Stimulated activated CD4-positive, alpha-beta T cell treated with anti-CD3 and anti-CD28 coated beads, Interleukin-1b, Interleukin-23, amount 100 ng/mL, for 1 hour (primary cell): ENCODE data around the gene BAZ2B.

ENCODE experiments used
- DNase-seq, 2 donors: peaks; one replicate each; pipeline ENCODE4 v3.0.0-alpha.2; 2020; ENCODE audit warnings: low read depth in 2 of 2

Gene BAZ2B

DNA sequence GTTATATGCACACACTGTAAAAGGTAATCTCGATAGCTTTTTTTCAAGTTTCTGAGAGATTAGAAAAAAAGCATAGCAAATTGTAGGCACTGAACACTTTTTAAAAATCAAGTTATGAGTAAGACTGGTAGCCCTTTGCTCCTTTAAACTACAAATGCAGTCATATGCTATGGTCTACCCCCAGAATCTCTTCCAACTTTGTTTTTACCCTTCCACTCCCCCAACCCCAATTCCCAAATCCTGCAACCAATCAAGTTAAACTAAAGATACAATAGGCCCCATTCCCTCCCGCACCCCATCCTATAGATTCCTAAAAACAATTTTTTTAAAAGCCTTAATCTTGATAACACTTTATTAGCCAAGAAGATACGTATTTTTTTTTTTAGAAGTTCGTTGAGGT, 752 bp upstream of the BAZ2B start:
- no peak for DNase-seq

DNA sequence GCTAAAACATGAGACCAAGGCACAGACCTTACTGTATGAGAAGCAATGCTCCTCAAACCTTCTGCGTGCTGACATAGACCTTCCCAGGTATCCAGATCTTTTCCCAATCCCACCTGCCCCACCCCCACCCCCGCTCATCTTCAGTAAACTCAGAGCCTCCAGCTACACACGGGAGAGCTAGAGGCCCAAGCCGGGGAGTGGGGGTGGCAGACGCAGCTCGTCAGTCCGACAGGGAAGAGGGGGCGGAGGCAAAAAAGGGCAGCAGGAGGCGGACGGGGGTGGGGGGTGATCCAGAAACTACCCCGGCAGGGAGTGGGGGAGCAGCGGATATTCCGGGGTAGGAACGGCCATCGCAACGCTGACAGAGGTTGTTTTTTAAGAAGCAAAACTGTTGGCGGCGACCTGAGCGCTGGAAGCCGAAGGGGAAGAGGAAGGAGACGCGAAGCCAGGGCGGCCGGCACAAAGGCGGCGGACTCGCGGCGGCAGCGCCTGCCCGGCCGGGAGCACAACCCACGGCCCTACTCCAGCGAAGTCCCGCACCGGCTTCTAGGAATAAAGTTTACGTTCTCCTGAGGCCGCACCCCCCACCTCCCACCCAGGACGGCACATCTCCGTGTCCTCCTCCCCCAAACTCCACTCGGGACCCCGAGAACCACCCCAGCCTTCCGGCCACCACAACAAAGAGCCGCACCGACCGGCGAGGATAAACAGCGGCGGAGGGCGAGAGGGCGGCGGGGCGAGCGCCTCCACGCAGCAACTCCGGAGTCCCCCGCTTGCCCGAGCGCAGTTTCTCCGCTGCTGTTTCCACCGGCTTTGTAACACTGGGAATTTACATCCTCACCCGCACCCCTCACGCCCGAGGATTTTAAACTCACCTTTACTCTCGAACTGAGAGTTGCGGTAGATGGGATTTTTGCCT, 722 bp downstream of the BAZ2B start:
- peak in 1 of 2 donors; percentile 7 for DNase-seq

DNA sequence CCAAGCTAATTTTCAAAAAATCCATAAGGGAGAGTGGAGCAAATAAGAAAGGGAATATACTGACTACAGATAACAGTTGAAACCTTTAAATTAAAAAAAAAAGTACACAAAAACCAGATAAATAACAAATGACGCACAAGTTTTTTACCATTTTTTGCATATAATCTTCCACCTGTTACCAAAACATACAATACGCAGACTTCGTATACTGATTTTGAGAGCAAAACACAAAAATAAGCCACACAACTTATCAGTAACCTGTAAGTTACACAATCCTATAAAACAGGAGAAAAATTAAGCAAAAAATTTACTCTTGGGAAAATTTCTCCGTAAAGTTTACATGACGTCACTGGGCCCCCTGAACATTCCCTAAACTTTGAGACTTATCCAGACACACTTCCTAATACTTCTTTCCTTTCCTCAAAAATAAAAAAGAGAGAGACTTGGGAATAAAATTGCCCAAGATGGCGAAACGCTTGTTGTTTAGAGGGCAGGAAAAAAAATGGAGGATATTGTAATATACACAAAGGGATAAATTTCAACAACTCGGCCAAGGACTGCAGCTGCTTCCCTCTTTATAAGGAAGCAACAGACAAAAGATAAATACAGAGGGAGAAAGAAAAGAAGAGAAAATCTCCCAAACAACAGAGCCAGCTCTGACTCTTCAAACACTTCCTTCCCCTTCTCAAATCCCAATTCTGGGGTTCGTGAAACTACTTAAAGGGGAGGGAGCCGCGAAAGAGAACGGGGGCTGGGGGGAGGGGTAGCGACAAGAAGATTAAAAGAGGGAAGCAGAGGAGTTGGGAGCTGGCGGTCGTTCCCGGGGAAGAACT, 1.6 kb downstream of the BAZ2B start:
- DNase-seq: no peak

DNA sequence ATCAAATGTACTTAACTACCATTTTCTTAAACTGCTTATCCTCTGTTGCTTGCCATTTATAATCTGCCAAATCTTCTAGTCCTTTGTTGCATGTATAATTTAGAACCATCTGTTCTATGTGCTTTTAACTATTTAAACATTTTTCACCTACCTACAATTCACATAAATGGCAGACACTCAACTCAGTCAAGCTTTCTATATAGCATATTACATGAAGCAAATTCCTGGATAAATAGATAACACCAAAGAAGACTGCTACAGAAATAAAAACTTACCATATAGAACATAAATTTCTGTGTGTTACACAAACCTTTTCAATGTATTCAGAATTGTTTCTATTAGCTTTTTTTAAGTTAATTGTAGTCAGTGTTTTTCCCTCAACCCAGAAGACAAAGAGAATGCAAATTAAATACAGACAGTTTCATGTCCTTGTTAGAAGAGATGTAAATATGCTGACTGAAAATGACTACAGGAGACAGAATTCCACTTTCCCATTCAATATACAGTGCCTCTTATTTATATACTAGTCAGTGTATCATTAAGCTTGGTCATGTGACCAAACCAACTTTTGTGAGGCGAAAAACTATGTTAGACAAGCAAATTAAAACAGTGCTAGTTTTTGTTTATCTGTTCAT, 2.6 kb downstream of the BAZ2B start:
- DNase-seq: no peak

DNA sequence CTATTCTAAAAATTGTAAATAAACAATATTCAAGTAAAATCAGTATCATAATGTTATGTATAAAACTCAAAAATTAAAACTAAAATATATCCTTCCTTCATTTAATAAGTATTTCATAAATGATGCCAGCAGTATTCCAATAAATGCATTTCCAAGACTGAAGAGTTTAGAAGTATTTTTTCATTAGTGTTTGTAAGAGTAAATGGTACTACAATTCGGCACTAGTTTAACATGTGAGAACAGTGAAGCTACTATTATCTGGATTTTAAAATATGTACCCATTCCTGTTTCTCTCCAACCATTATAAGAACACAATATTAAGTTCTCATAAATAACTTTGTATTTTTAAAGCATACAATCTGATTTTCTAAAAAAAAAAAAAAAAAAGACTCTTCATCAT, 3.3 kb downstream of the BAZ2B start:
- no peak for DNase-seq

DNA sequence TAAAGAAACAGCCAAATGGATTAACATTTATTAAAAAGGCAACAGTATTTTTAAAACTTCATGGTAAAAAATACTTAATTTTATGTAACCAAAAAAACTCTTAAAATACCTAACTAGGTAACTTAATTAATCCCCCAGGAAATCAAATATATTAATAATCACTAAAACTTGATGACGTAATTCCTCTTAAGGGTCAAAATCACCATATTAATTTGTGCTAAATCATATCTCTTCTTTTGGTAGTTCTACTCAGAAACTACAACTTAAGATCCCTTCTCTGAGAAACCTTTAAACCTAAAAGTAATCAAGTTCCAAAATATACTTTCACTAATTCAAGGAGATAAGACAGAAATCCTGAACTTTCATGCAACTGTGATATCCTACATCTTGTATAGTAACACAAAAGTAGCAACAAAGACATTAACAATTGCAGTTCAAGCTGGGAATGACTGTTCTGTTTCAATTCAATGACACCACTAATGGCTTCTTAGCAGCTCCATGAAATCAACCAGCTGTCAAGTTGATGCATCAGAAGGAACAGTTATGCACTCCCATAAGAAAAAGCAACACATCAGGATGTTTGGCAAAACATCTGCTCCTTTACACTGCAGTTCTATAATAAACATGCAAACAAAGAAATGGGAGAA, 4.0 kb downstream of the BAZ2B start:
- DNase-seq: no peak

DNA sequence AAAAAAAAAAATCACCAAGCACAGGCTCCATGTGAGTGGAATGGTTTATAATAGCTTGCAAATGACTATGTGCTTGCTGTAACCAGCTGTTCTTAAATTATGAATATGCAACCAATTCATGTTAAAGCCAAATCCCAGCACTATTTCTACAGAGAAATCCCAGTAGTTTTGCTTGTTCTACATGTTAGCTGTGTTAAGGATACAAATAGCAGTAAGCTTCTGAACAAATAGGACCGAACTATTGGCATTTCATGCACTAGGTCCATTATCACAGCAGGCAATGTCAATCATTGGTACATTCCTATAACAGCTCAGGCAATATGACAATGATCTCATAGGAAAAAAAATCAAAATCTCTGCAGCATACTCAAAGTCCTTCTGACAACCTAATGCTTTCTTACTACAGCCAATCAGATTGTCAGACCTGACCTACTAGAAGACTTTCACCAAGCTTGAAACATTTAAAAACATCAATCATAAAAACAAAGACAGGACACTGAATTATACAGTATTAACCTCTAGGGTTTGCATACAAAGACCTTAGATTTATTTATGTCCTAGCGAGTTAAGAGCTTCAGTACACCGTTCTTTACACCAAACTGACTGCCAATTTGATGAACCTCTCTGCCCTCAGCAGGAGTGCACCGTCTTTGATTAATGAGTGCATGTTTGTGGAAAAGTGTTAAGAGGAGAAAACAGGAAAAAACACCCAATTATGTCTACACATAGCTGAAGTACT, 6.4 kb downstream of the BAZ2B start:
- DNase-seq: no peak

DNA sequence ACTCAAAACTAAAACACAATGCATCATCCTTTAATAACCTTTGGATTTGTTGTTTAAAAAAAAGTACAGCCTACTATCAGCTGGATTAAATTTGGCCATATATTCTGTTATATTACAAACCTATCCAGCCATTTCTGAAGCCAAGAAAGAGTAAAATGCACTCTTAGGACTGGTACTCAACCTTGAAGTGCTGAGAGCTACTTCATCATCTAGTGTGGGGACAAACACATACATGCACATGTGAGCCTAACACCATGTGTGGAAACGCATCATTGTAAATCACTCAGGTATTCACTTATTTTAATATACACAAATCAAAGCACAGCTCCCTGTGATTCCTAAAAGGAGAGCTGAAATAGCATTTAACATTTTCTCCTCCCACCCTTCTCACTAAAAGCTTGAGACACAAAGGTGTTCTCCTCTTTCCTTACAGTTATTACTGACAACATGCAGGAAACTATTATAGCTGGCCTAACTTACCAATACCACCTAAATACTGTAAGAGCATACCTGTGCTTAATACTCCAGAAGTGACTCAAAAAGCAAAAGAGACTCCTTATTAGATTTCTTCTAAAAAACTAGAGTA, 7.5 kb downstream of the BAZ2B start:
- DNase-seq: no peak

DNA sequence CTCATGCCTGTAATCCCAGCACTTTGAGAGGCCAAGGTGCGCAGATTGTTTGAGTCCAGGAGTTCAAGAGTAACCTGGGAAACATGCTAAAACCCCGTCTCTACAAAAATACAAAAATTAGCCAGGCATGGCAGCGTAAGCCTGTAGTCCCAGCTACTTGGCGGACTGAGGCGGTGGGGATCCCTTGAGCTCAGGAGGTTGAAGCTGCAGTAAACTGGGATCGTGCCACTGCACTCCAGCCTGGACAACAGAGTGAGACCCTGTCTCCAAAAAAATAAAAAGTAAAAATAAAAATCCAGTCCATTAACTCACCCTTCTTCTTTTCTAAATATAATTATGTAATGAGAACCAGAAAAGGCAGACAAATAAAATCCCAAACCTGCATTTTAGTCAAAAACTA, 8.2 kb downstream of the BAZ2B start:
- DNase-seq: no peak

DNA sequence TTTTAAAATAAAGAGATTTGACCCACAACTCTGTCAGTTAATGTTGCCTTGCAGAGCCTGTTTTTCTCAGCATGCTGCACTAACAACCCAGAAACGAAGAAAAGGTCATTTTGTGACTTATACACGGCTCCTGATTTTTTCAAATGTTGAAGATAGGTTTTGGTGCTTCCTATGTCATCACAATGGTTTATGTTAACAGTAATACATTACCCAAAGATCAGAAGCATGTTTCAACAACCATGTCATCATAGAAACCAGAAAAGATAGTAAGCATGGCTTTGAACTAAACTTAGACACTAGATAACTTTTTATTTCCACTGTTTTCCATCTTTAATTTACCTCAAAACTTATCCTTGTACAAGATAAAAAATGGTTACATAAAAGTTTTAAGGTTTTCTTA, 10.1 kb downstream of the BAZ2B start:
- no peak for DNase-seq

DNA sequence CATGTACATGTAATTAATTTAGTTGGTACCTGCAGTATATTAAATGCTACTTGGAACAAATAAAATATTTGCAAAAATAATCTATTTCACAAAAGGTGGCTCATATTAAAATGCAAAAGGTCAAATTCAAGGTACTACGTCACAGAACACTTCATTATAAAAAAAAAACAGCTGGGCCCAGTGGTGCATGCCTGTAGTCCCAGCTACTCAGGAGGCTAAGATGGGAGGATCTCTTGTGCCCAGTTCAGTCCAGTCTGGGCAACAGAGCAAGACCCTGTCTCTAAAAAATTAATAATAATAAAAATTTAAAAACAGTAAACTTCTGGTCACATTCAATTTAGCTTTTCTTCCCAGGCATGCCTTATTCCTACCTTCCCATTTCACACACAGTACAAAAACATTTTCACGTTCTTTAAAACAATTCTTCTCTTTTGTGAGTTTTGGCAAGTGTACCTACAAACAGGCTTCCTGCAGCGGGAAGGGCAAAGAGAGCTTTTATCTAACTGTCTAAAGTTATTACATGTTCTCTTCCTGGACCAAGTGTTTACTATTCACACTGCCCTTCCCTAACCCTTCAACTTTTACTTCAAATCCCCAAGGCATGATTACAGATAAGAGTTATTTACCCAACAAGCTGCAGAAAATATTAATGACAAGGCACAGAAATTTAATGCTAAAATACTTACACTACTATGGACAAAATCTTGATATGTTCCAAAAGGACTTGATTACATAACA, 10.7 kb downstream of the BAZ2B start:
- no peak for DNase-seq

DNA sequence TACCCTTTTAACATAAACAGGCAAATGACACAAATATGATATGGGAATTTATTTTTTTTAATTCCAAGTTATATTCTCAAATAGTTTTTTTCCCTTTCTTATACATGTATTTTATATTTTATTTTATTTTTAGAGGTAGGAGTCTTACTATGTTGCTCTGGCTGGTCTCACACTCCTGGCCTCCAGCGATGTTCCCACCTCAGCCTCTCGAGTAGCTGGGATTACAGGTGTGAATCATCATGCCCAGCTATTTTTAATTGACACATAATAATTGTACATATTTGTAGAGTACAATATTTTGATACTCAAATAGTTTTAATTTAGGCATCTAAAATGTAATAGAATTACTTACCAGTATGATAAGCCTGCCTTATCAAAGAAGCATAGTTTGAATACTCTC, 12.2 kb downstream of the BAZ2B start:
- DNase-seq: no peak

DNA sequence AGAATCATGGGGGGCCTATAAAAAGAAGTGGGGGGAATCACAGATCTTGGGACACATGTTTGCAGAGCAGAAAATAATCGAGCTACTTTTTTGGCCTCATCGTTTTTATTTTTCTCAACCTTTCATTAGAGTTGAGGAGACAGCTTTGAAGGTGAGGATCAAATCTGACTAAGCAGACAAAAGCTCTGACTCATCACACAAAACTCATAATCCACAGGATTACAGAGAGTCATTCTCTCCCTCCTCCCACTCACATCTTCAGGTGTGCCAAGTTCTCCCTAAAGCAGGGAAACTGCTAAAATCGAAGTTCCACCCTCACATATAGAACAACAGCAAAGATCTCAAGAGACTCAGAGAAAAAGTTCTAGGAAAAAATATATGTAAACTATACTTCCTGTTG, 15.6 kb downstream of the BAZ2B start:
- no peak for DNase-seq

DNA sequence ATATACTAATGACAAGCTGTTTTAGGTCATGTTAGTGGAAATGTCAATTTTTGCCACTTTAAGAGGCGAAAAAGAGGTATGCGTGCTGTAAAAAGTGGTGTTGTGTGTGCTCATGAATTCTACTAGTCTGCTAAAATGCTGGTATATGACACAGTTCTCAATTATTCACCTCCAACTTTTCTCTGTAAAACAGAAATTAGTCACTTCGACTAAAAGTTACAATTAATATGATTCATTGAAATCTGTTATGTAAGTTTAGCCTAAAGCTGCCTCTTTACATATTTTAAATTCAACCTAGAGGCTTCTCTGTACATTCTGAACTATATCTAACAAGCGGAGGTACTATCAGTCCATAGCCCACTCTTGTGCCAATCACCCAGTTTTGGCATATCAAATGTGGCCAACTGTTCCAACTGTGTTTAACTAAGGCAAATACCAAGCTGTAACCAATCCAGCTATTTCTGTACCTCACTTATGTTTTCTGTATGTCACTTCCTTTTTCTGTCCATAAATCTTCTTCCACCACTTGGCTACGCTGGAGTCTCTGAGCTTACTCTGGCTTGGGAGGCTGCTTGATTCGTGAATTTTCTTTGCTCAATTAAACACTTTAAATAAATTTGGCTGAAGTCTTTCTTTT, 20.8 kb downstream of the BAZ2B start:
- no peak for DNase-seq

DNA sequence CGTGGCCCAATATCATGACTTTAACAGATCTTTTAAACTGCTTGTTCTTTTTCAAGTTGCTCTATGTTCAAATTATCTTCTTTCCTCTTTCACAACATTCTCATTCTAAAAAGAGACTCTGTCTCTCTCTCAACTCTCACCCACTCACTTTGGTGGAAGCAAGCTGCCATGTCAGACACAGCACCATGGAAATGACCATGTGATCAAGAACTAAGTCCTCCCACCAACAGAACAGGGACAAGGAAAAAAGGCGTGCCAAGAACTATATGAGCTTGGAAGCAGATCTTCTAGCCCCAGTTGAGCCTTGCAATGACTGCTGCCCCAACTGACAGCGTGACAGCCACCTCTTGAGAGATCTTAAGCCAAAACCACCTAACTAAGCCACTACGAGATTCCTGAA, 23.9 kb downstream of the BAZ2B start:
- no peak for DNase-seq

DNA sequence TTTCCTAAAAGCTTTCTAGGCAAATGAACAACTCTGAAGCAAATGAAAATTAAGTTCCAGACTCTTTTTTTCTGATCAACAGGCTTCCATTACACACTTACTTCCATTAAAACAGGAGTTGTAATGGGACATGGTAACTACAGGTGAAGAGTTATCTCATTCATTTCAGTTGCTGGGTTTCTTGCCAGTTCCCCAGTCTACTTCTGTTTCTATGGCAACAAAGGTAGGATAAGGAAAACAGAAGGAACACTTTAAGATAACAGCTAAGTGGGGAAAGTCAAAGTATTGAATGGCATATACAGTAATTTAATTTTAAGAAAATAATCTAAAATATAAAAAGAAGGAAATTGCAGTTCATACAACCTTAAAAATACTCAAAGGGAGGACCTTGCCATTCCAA, 25.1 kb downstream of the BAZ2B start:
- no peak for DNase-seq

DNA sequence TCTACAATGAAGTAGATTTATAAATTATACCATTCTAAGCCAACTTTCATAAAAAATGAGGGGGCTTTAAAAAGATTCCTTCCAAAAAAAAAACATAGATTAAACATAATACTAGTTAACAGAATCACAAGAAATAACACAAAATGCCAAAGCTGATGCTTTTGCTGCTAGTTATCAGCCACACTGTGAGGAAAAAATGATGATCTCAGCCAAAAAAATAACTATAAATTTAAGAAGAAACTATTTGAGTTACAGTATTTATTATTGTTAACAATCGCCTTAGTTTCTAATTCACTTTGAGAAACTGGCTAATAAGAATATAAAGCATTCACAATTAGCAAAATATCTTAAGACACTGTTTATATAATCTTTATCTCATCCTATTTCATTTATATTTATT, 27.1 kb downstream of the BAZ2B start:
- no peak for DNase-seq

DNA sequence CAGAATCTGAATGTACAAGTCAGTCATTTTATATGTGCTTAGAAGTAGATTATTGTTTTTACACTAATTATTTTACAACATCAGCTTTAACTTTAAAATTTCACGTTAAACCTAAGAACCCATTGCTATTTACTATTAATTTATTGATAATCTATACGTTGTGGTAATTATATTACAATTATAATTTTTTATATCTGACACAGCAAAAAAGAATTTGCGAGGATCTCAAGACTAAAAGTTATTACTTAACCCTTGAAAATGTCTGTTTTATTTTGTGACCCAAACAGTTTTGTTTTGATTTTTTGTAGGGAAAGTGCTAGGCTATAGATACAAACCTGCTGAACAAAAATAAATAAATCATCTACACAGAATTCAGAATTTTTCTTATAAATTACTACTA, 30.3 kb downstream of the BAZ2B start:
- no peak for DNase-seq

DNA sequence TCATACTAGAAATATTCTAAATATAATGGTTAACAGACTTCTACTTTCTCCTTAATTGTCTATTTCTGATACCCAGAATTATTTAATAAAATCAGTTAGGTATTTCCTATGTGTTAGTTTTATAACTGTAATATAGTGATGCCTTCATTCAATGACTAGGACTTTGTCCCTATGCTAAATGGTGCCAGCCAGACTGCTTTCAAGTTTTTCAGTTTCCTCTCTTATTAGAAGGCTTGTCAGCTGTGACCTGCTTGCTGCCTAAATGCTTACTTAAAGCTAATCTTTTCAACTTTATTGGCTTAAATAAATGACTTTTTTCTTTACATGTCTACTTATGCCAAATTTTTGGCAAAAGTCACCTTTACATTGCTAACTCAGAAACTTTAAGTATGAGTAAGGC, 30.7 kb downstream of the BAZ2B start:
- DNase-seq: no peak

DNA sequence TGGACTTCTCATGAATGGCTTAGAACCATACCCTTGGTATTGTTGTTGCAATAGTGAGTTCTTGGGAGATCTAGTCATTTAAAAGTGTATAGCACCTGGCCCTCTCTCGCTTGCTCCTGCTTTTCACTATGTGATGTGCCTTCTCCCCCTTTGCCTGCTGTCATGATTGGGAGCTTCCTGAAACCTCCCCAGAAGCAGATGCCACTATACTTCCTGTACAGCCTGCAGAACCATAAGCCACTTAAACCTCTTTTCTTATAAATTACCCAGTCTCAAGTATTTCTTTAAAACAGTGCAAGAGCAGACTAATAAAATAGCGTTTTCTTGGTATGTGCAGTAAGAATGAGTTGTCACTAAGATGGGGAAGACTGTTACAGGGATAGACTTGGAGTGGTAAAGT, 31.6 kb downstream of the BAZ2B start:
- no peak for DNase-seq
